HEK293T (cell line): Measurements from ENCODE around the gene YY1.

Source experiments
- CTCF ChIA-PET: fragments of 350-600 bp; formaldehyde crosslinking; extraction: SDS; loops from one replicate; lab custom pipeline; 2021; ENCODE audit warnings: antibody characterized with exemption, inconsistent platforms; lab: Yijun Ruan, JAX
- POLR2A ChIA-PET: fragments of 350-600 bp; formaldehyde crosslinking; extraction: SDS; loops from one replicate; lab custom pipeline; 2020; ENCODE audit warnings: antibody characterized with exemption, inconsistent platforms; lab: Yijun Ruan, JAX
- DNase-seq: peaks from one replicate; pipeline ENCODE4 v3.0.0; 2012; ENCODE audit warnings: mixed read lengths; ENCODE audit errors: extremely low spot score
- ARNT ChIP-seq: fragments of 450-650 bp; IDR thresholded peaks from 2 replicates; pipeline ENCODE4 v1.6.1; 2017; ENCODE audit warnings: mild to moderate bottlenecking
- BHLHE40 ChIP-seq: fragments of 450-650 bp; IDR thresholded peaks from 2 replicates; pipeline ENCODE4 v1.6.1; 2016; ENCODE audit warnings: mild to moderate bottlenecking, moderate library complexity, borderline replicate concordance
- CTBP1 ChIP-seq: fragments of 450-650 bp; IDR thresholded peaks from 2 replicates; pipeline ENCODE4 v1.6.1; 2016; ENCODE audit warnings: borderline replicate concordance
- ELF4 ChIP-seq: fragments of 450-650 bp; IDR thresholded peaks from 2 replicates; pipeline ENCODE4 v1.6.1; 2017; ENCODE audit warnings: antibody characterized with exemption
- FOXA1 ChIP-seq: fragments of 450-650 bp; IDR thresholded peaks from 2 replicates; pipeline ENCODE4 v1.6.1; 2016; ENCODE audit warnings: mild to moderate bottlenecking
- FOXK2 ChIP-seq: fragments of 450-650 bp; IDR thresholded peaks from 2 replicates; pipeline ENCODE4 v1.6.1; 2016; ENCODE audit warnings: mild to moderate bottlenecking
- FOXM1 ChIP-seq: fragments of 450-650 bp; IDR thresholded peaks from 2 replicates; pipeline ENCODE4 v1.6.1; 2017; ENCODE audit warnings: mild to moderate bottlenecking, borderline replicate concordance
- HDGF ChIP-seq: fragments of 450-650 bp; IDR thresholded peaks from 2 replicates; pipeline ENCODE4 v1.6.1; 2017; ENCODE audit warnings: antibody characterized with exemption, borderline replicate concordance
- L3MBTL2 ChIP-seq: fragments of 450-650 bp; conservative IDR thresholded peaks from 2 replicates; pipeline ENCODE4 v1.6.1; 2016; ENCODE audit warnings: mild to moderate bottlenecking
- LEF1 ChIP-seq: fragments of 450-650 bp; IDR thresholded peaks from 2 replicates; pipeline ENCODE4 v1.6.1; 2017; ENCODE audit warnings: mild to moderate bottlenecking, borderline replicate concordance
- NFRKB ChIP-seq: fragments of 450-650 bp; IDR thresholded peaks from 2 replicates; pipeline ENCODE4 v1.6.1; 2016; ENCODE audit warnings: mild to moderate bottlenecking, moderate library complexity
- PKNOX1 ChIP-seq: fragments of 450-650 bp; IDR thresholded peaks from 2 replicates; pipeline ENCODE4 v1.6.1; 2016
- SP1 ChIP-seq: fragments of 450-650 bp; IDR thresholded peaks from 2 replicates; pipeline ENCODE4 v1.6.1; 2017
- SUZ12 ChIP-seq: fragments of 450-650 bp; IDR thresholded peaks from 2 replicates; pipeline ENCODE4 v1.6.1; 2016; ENCODE audit warnings: mild to moderate bottlenecking
- TARDBP ChIP-seq: fragments of 450-650 bp; IDR thresholded peaks from 2 replicates; pipeline ENCODE4 v1.6.1; 2016
- ZNF384 ChIP-seq: fragments of 450-650 bp; IDR thresholded peaks from 2 replicates; pipeline ENCODE4 v1.6.1; 2016

The YY1 gene

GRCh38 chr14:100323942-100324307 lies 85.0 kb downstream of the YY1 start:
- no peak for DNase-seq
- ChIA-PET POLR2A (no interaction called here), CTCF (no interaction called here)
- TF ChIP-seq ZNF384: no peak
- TF ChIP-seq ELF4: no peak
- TF ChIP-seq FOXK2: no peak
- no peak for TF ChIP-seq HDGF
- no peak for TF ChIP-seq NFRKB
- TF ChIP-seq SP1: no peak
- no peak for TF ChIP-seq BHLHE40
- no peak for TF ChIP-seq PKNOX1
- no peak for TF ChIP-seq FOXM1

- ChIA-PET POLR2A (no interaction called here), CTCF (no interaction called here)
- no peak for DNase-seq
- no peak for TF ChIP-seq BHLHE40
- TF ChIP-seq LEF1: no peak
- TF ChIP-seq TARDBP: no peak
- no peak for TF ChIP-seq ZNF384
- no peak for TF ChIP-seq FOXK2
- TF ChIP-seq FOXM1: no peak
- TF ChIP-seq FOXA1: no peak
- no peak for TF ChIP-seq ELF4
- no peak for TF ChIP-seq SP1
- TF ChIP-seq SUZ12: no peak
- TF ChIP-seq CTBP1: no peak
- TF ChIP-seq ARNT: no peak
- TF ChIP-seq L3MBTL2: no peak
- TF ChIP-seq PKNOX1: no peak
- TF ChIP-seq HDGF: no peak
- no peak for TF ChIP-seq NFRKB
Observed at GRCh38 chr14:100325231-100325632, 86.3 kb downstream of the YY1 start.

GRCh38 chr14:100325958-100326357 lies 87.0 kb downstream of the YY1 start:
- ChIA-PET POLR2A (no interaction called here), CTCF (no interaction called here)
- DNase-seq: no peak
- TF ChIP-seq TARDBP (no peak), ELF4 (no peak)

GRCh38 chr14:100327128-100327527 lies 88.2 kb downstream of the YY1 start:
- POLR2A ChIA-PET: no interaction called here
- TF ChIP-seq SP1: no peak
- no peak for TF ChIP-seq ARNT
- TF ChIP-seq NFRKB: no peak
- no peak for TF ChIP-seq ELF4
- TF ChIP-seq FOXA1: no peak
- TF ChIP-seq CTBP1: no peak
- no peak for TF ChIP-seq FOXM1
- no peak for TF ChIP-seq TARDBP
- DNase-seq: no peak
- CTCF ChIA-PET: interaction anchor here (1.1 kb wide), 1 partner anchor 8 kb away, joined by 3 read pairs; no protein-coding TSS in a partner anchor

GRCh38 chr14:100328495-100329163 lies 89.7 kb downstream of the YY1 start:
- CTCF ChIA-PET: no interaction called here
- no peak for DNase-seq
- POLR2A ChIA-PET: no interaction called here
- TF ChIP-seq LEF1 (no peak), FOXM1 (no peak), ZNF384 (no peak), FOXA1 (no peak), SP1 (no peak), CTBP1 (no peak), ELF4 (no peak), FOXK2 (no peak), L3MBTL2 (no peak), HDGF (no peak), SUZ12 (no peak), BHLHE40 (no peak), PKNOX1 (no peak), NFRKB (no peak), TARDBP (no peak), ARNT (no peak)

GRCh38 chr14:100329233-100330006 lies 90.5 kb downstream of the YY1 start:
- CTCF ChIA-PET: no interaction called here
- POLR2A ChIA-PET: no interaction called here
- DNase-seq: no peak
- TF ChIP-seq ARNT: no peak
- no peak for TF ChIP-seq L3MBTL2
- no peak for TF ChIP-seq ELF4
- TF ChIP-seq SP1: no peak
- TF ChIP-seq FOXA1: no peak
- TF ChIP-seq TARDBP: no peak
- TF ChIP-seq ZNF384: no peak
- no peak for TF ChIP-seq PKNOX1
- no peak for TF ChIP-seq SUZ12
- TF ChIP-seq FOXK2: no peak
- TF ChIP-seq NFRKB: no peak
- TF ChIP-seq CTBP1: no peak
